H1 (cell line): ENCODE results near the gene GFRA3. TPM values are rescaled to one million over a fixed set of nuclear protein-coding genes. Genes with fewer than 3 reads are reported as not detected.

ENCODE experiments used
- CTCF ChIA-PET: fragments of 300-600 bp; sonication (Branson Sonifier 250); formaldehyde crosslinking; loops from one replicate; lab custom pipeline; 2021; ENCODE audit not compliant: partially characterized antibody; lab: Charles Lee
- POLR2A ChIA-PET: fragments of 300-600 bp; sonication (Branson Sonifier 250); formaldehyde crosslinking; loops from one replicate; lab custom pipeline; 2021; ENCODE audit warnings: inconsistent platforms; ENCODE audit not compliant: partially characterized antibody; lab: Charles Lee
- DNase-seq, 2 experiments: peaks; one replicate each; pipeline versions ENCODE4 v3.0.0 to v3.0.0-alpha.2; 2010 to 2022; ENCODE audit warnings: low spot score in 2 of 2, low read depth in 1 of 2, mixed read lengths in 1 of 2
- FAIRE-seq: peaks from 2 replicates; lab custom pipeline; 2011; peaks lifted over from hg19 to GRCh38; lab: Jason Lieb, UNC
- H2AFZ ChIP-seq: 2 replicates; pipeline ENCODE4 v1.8.1; 2012; ENCODE audit warnings: low read length, inconsistent platforms
- H2AK5ac ChIP-seq: 2 replicates; pipeline ENCODE4 v1.6.1; 2013; ENCODE audit warnings: low read depth, low read length
- H2BK120ac ChIP-seq: replicated peaks from 2 replicates; pipeline ENCODE3; 2013; ENCODE audit warnings: low read depth, low read length, inconsistent platforms
- H2BK12ac ChIP-seq: 2 replicates; pipeline ENCODE4 v1.6.1; 2013; ENCODE audit warnings: low read depth, low read length
- H2BK15ac ChIP-seq: 2 replicates; pipeline ENCODE4 v1.6.1; 2013; ENCODE audit warnings: low read length
- H2BK20ac ChIP-seq: 2 replicates; pipeline ENCODE4 v1.6.1; 2013; ENCODE audit warnings: low read length
- H2BK5ac ChIP-seq: 2 replicates; pipeline ENCODE4 v1.6.1; 2013; ENCODE audit warnings: low read depth, low read length
- H3K14ac ChIP-seq: 2 replicates; pipeline ENCODE4 v1.6.1; 2013; ENCODE audit warnings: inconsistent platforms; ENCODE audit not compliant: insufficient read length
- H3K18ac ChIP-seq: 2 replicates; pipeline ENCODE4 v1.6.1; 2013; ENCODE audit warnings: low read length; ENCODE audit errors: extremely low read depth
- H3K23ac ChIP-seq: 2 replicates; pipeline ENCODE4 v1.6.1; 2013; ENCODE audit warnings: inconsistent platforms; ENCODE audit not compliant: insufficient read length
- H3K23me2 ChIP-seq: 2 replicates; pipeline ENCODE4 v1.6.1; 2013; ENCODE audit warnings: low read depth, low read length
- H3K27ac ChIP-seq: 2 replicates; pipeline ENCODE4 v1.6.1; 2011; ENCODE audit warnings: low read depth, low read length, inconsistent platforms
- H3K27me3 ChIP-seq, 4 experiments: replicated peaks in 1 of 4; 1 replicate in 1 of 4; 2 replicates in 3 of 4; pipeline versions ENCODE4 v1.6.1 to v1.8.1; 2011 to 2013; ENCODE audit warnings: low read length in 3 of 4, mild to moderate bottlenecking in 3 of 4, inconsistent platforms in 2 of 4, mixed read lengths in 2 of 4, moderate library complexity in 1 of 4; ENCODE audit not compliant: control insufficient read depth in 3 of 4, insufficient read depth in 3 of 4; ENCODE audit errors: extremely low read depth in 1 of 4
- H3K36me3 ChIP-seq, 4 experiments: 2 replicates each; pipeline versions ENCODE4 v1.6.1 to v1.8.1; 2011 to 2013; ENCODE audit warnings: mild to moderate bottlenecking in 4 of 4, low read length in 3 of 4, moderate library complexity in 2 of 4, control low read depth in 1 of 4, inconsistent platforms in 1 of 4; ENCODE audit not compliant: insufficient read depth in 4 of 4, control insufficient read depth in 2 of 4
- H3K4ac ChIP-seq: replicated peaks from 2 replicates; pipeline ENCODE3; 2013; ENCODE audit warnings: low read length, low read depth, mixed read lengths, inconsistent platforms; ENCODE audit not compliant: insufficient read length
- H3K4me1 ChIP-seq, 4 experiments: replicated peaks in 1 of 4; 1 replicate in 1 of 4; 2 replicates in 3 of 4; pipeline versions ENCODE4 v1.6.1 to v1.8.1; 2011 to 2013; ENCODE audit warnings: low read length in 3 of 4, inconsistent platforms in 2 of 4, mixed read lengths in 1 of 4; ENCODE audit not compliant: insufficient read depth in 4 of 4, control insufficient read depth in 3 of 4
- H3K4me2 ChIP-seq, 2 experiments: 2 replicates each; pipeline versions ENCODE4 v1.6.1 to v1.8.1; 2011 to 2013; ENCODE audit warnings: low read depth in 2 of 2, low read length in 2 of 2, control low read depth in 1 of 2, inconsistent platforms in 1 of 2, mild to moderate bottlenecking in 1 of 2; ENCODE audit not compliant: insufficient read depth in 1 of 2
- H3K4me3 ChIP-seq, 4 experiments: fragments of 200-600, 300-600 bp in 1 of 4; sonication (generic), shearing (Covaris generic), sonication (Bioruptor Twin) in 1 of 4; 2 replicates each; pipeline versions ENCODE4 v1.5.1 to v1.8.1; 2011 to 2016; ENCODE audit warnings: low read length in 4 of 4, low read depth in 3 of 4, control low read depth in 2 of 4, inconsistent platforms in 2 of 4, mild to moderate bottlenecking in 2 of 4, mixed read lengths in 1 of 4, moderate library complexity in 1 of 4; ENCODE audit not compliant: insufficient read depth in 2 of 4; ENCODE audit errors: extremely low read depth in 1 of 4
- H3K56ac ChIP-seq: replicated peaks from 2 replicates; pipeline ENCODE3; 2013; ENCODE audit warnings: low read depth, mild to moderate bottlenecking, mixed read lengths, low read length, inconsistent platforms; ENCODE audit not compliant: insufficient read length
- H3K79me1 ChIP-seq: 2 replicates; pipeline ENCODE4 v1.6.1; 2013; ENCODE audit warnings: low read depth, low read length, control low read depth
- H3K79me2 ChIP-seq, 2 experiments: 2 replicates each; pipeline versions ENCODE4 v1.6.1 to v1.8.1; 2012 to 2013; ENCODE audit warnings: low read length in 2 of 2, mild to moderate bottlenecking in 2 of 2, inconsistent platforms in 1 of 2; ENCODE audit not compliant: insufficient read depth in 2 of 2, control insufficient read depth in 1 of 2
- H3K9ac ChIP-seq, 4 experiments: replicated peaks in 1 of 4; 1 replicate in 1 of 4; 2 replicates in 3 of 4; pipeline versions ENCODE4 v1.6.1 to v1.8.1; 2011 to 2013; ENCODE audit warnings: low read depth in 3 of 4, low read length in 3 of 4, control low read depth in 2 of 4, mild to moderate bottlenecking in 2 of 4, moderate library complexity in 2 of 4, inconsistent platforms in 1 of 4; ENCODE audit errors: extremely low read depth in 1 of 4
- H3K9me3 ChIP-seq, 2 experiments: 2 replicates each; pipeline versions ENCODE4 v1.6.1 to v1.8.1; 2012 to 2013; ENCODE audit warnings: mild to moderate bottlenecking in 2 of 2, moderate library complexity in 2 of 2, control low read depth in 1 of 2, inconsistent platforms in 1 of 2, low read depth in 1 of 2, low read length in 1 of 2, mixed read lengths in 1 of 2; ENCODE audit not compliant: insufficient read depth in 2 of 2
- H4K20me1 ChIP-seq, 2 experiments: replicated peaks in 1 of 2; 2 replicates each; pipeline versions ENCODE3 to v1.8.1; 2011 to 2013; ENCODE audit warnings: inconsistent platforms in 2 of 2, low read length in 2 of 2, mild to moderate bottlenecking in 1 of 2; ENCODE audit not compliant: insufficient read depth in 2 of 2, control insufficient read depth in 1 of 2
- H4K5ac ChIP-seq: 2 replicates; pipeline ENCODE4 v1.6.1; 2013; ENCODE audit warnings: low read length, low read depth, mixed read lengths, inconsistent platforms; ENCODE audit not compliant: insufficient read length
- H4K8ac ChIP-seq: 2 replicates; pipeline ENCODE4 v1.8.0; 2013; ENCODE audit warnings: mild to moderate bottlenecking, moderate library complexity, low read length, inconsistent platforms; ENCODE audit not compliant: insufficient read depth; ENCODE audit errors: extremely low read depth
- H4K91ac ChIP-seq: replicated peaks from 2 replicates; pipeline ENCODE3; 2013; ENCODE audit warnings: low read length, mixed read lengths, inconsistent platforms; ENCODE audit not compliant: insufficient read length
- ASH2L ChIP-seq: fragments of 200-600, 300-600 bp; sonication (generic); IDR thresholded peaks from one replicate; pipeline ENCODE4 v1.7.1; 2017; ENCODE audit warnings: low read length
- BRCA1 ChIP-seq: IDR thresholded peaks from 2 replicates; pipeline ENCODE4 v1.6.1; 2012; ENCODE audit warnings: low read depth, low read length, improper control_type of control experiment
- SP1 ChIP-seq: IDR thresholded peaks from 2 replicates; pipeline ENCODE4 v1.6.1; 2011; ENCODE audit warnings: low read depth, low read length
- TEAD4 ChIP-seq: IDR thresholded peaks from 2 replicates; pipeline ENCODE4 v1.6.1; 2012; ENCODE audit warnings: low read depth, low read length, inconsistent platforms, mixed read lengths
- WGBS, 2 experiments: shearing (Covaris generic) in 1 of 2; methylation state at CpG; one replicate each; pipeline versions ENCODE4 v1.1.6 to v1.1.7; 2013 to 2015; ENCODE audit warnings: low lambda C conversion rate in 2 of 2, mixed read lengths in 2 of 2, inconsistent platforms in 1 of 2, low coverage in 1 of 2, missing lambda C conversion rate in 1 of 2; ENCODE audit not compliant: insufficient replicate concordance in 2 of 2, insufficient coverage in 1 of 2, insufficient read length in 1 of 2; ENCODE audit errors: extremely low coverage in 1 of 2, missing lambda C conversion rate in 1 of 2; 5-methylcytosine and 5-hydroxymethylcytosine counted together
- polyA plus RNA-seq, 7 experiments: library from polyadenylated mRNA; depleted of rRNA in 3 of 7; stranded (reverse) in 5 of 7; unstranded in 2 of 7; fragments of >200 nt in 5 of 7; fragments of 200-250 nt in 2 of 7; gene quantifications; 1 replicate in 5 of 7; 2 replicates in 1 of 7; 4 replicates in 1 of 7; pipeline versions ENCODE4 v1.2.1 to v1.2.3, GENCODE V29; 2011 to 2013; ENCODE audit warnings: missing spikeins in 2 of 7, mixed read lengths in 2 of 7
- total RNA-seq: library from RNA; stranded (reverse); fragmentation: NEBNext Ultra II Directional; extraction: Animal tissue kit (Norgen Biotek cat#: 25700); gene quantifications from 2 replicates; pipeline ENCODE4 v1.2.1, GENCODE V29; 2021
- TF ChIP-seq, protein P1 (sequence below): IDR thresholded peaks from 2 replicates; pipeline ENCODE4 v1.6.1; 2011; ENCODE audit warnings: low read depth, mild to moderate bottlenecking, low read length; ENCODE audit not compliant: insufficient read depth
- TF ChIP-seq, protein P2 (sequence below): IDR thresholded peaks from 2 replicates; pipeline ENCODE4 v1.6.1; 2011; ENCODE audit warnings: low read length, improper control_type of control experiment

GFRA3 gene
- total and polyA plus RNA-seq, 2 of the 8 experiments (the other 6 are each of a cell fraction or from before 2014, with no cell fraction given): 0.88 to 3.4 TPM

DNA sequence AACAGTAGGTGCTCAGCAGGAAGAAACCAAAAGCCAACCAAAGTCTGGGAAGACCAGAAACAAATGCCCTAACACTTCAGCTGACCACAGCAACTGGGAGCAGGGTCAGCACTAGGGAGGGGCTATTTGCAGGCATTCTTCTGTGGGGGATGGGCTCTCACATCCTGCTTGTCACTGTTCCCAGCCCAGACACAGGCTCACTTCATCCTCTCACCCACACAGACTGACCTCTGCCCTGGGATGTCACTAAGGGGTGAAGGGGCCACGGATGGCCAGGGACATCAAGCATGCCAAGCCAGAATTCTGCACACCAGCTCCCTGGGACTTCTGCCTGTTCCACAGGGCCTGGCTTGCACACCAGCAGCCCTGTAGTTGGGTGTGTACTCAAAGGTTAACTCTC lies 28.7 kb downstream of the GFRA3 start:
- Histone ChIP-seq H2BK120ac (no peak overlapping the region), H3K79me1 (no peaks in the 10 kb centered on the region), H2BK20ac (no peak overlapping the region), H2BK5ac (no peak overlapping the region), H3K23me2 (peaks cover 5% of the 10 kb centered on the region), H3K56ac (no peak overlapping the region), H2AK5ac (0 out of 2 replicates have a peak overlapping the region, but pooled peaks have one; percentile 6), H3K4me3 (no peak overlapping the region), H3K4ac (no peak overlapping the region), H3K9me3 (no peaks in the 10 kb centered on the region), H3K14ac (no peak overlapping the region), H2AFZ (no peak overlapping the region), H3K18ac (no peak overlapping the region), H2BK12ac (peak overlapping the region; percentile 68; the same call in 1 of the 2 replicates), H4K5ac (no peak overlapping the region), H3K9ac (0 out of 7 replicates have a peak overlapping the region, but pooled peaks of 1 of the 4 experiments have one; percentile 8), H3K23ac (no peak overlapping the region), H3K27me3 (peaks cover 9 to 23% (median 21%) of the 10 kb centered on the region in 4 experiments), H3K4me1 (peaks cover 0 to 6% (median 4%) of the 10 kb centered on the region in 4 experiments; a peak in 5 of 7 replicates), H2BK15ac (no peak overlapping the region), H3K4me2 (peak overlapping the region in 1 of 2 experiments; percentile 1; a peak in 1 of 4 replicates), H3K79me2 (no peaks in the 10 kb centered on the region), H4K91ac (peak overlapping the region; percentile 38), H4K8ac (no peak overlapping the region), H3K36me3 (no peaks in the 10 kb centered on the region), H4K20me1 (no peaks in the 10 kb centered on the region), H3K27ac (no peak overlapping the region)
- DNase-seq (no peak), FAIRE-seq (peak; percentile 50)
- 55% methylated on average over 1 of the region's 1 CpG; no CpG with 5 or more reads in 1 of the 2 experiments for WGBS, 2 experiments
- ChIA-PET CTCF (interaction anchor here (0.5 to 2.9 kb wide), 6 partner anchors 18 to 169 kb away, joined by 3 to 9 read pairs (median 6); no protein-coding TSS in a partner anchor), POLR2A (interaction anchor here (1.5 to 2.4 kb wide), 4 partner anchors 18 to 92 kb away, joined by 3 to 5 read pairs (median 4); partner anchors contain the start of genes BRD8, FAM53C and KIF20A)
- TF ChIP-seq, protein P1, sequence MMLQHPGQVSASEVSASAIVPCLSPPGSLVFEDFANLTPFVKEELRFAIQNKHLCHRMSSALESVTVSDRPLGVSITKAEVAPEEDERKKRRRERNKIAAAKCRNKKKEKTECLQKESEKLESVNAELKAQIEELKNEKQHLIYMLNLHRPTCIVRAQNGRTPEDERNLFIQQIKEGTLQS: no peak
- 0 out of 2 replicates have a peak, but pooled peaks have one; percentile 28 for TF ChIP-seq SP1
- TF ChIP-seq, protein P2, sequence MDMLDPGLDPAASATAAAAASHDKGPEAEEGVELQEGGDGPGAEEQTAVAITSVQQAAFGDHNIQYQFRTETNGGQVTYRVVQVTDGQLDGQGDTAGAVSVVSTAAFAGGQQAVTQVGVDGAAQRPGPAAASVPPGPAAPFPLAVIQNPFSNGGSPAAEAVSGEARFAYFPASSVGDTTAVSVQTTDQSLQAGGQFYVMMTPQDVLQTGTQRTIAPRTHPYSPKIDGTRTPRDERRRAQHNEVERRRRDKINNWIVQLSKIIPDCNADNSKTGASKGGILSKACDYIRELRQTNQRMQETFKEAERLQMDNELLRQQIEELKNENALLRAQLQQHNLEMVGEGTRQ: no peak
- TF ChIP-seq BRCA1: no peak
- 0 out of 2 replicates have a peak, but pooled peaks have one; percentile 47 for TF ChIP-seq TEAD4
- no peak for TF ChIP-seq ASH2L
